GM13976 (cell line): Measurements from ENCODE around the gene FAM13C.

Experiments
- DNase-seq: peaks from one replicate; pipeline ENCODE4 v3.0.0; 2012; ENCODE audit warnings: low spot score
- CTCF ChIP-seq: IDR thresholded peaks from 2 replicates; pipeline ENCODE4 v1.5.1; 2012; ENCODE audit warnings: borderline replicate concordance, mild to moderate bottlenecking; ENCODE audit not compliant: insufficient read depth; ENCODE audit errors: extremely low read depth, missing control alignments, control extremely low read depth
- in situ Hi-C: fragments of 300-500 bp; cut with MboI; formaldehyde crosslinking; loops from one replicate; pipeline ENCODE4 v1.12.0; 2022; ENCODE audit warnings: low sequenced_read_pairs, mixed read lengths, inconsistent platforms; ENCODE audit not compliant: unreplicated experiment

FAM13C gene

GRCh38 chr10:59289853-59290252, 72.5 kb downstream of the FAM13C start:
- no peak for TF ChIP-seq CTCF
- in situ Hi-C loops: no loop called here
- DNase-seq: no peak

GRCh38 chr10:59287587-59288255, 74.6 kb downstream of the FAM13C start:
- in situ Hi-C loops: no loop called here
- no peak for DNase-seq
- no peak for TF ChIP-seq CTCF

- DNase-seq: no peak
- in situ Hi-C loops: no loop called here
- TF ChIP-seq CTCF: no peak
These were observed 76.5 kb downstream of the FAM13C start for GRCh38 chr10:59285848-59286247.

- no peak for DNase-seq
- no peak for TF ChIP-seq CTCF
- in situ Hi-C loops: no loop called here
These were observed 77.3 kb downstream of the FAM13C start for GRCh38 chr10:59285073-59285472.

- in situ Hi-C loops: no loop called here
- DNase-seq: no peak
- TF ChIP-seq CTCF: no peak
These were observed 78.0 kb downstream of the FAM13C start for GRCh38 chr10:59284118-59284975.

GRCh38 chr10:59283456-59284091, 78.8 kb downstream of the FAM13C start:
- in situ Hi-C loops: no loop called here
- TF ChIP-seq CTCF: no peak
- DNase-seq: no peak
